Measurements from ENCODE around the gene ERMAP.
"Not testable (repeated sequence)": the region's sequence is repeated elsewhere in the genome, so short reads cannot be mapped to it uniquely, and the experiment has no call there.

ERMAP gene

DNA sequence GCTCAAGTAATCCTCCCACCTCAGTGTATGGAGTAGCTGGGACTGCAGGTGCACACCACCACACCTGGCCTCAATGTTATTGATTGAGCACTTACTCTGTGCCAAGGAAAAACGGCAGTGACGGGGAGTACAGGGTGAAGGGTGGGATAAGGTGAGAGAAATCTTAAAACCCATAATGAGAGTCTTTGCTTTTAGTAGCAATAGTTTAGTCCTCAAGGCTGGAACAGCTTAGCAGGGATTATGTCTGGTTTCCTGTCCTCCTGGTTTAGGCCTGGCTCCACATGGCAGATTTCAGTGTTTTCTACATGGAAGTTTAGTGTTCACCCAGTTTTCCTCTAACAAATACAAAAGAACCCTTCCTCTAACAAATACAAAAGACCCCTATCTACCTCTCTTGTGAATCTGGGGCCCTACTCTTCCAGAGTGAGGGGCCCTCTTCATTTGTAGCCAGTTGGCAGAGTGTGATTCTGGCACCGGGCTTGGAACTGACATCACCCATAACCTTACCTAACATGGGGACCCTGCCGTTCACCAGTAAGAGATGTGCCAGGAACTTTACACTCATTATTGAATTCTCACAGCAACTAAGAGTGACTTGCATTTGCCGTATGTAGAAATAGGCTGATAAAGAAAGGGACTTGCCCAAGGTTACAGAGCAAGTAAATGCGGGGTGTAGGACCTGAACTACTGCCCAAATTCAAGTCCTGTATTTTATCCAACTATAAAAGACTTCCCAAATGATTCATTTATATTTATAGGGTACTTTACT is 36.4 kb downstream of the ERMAP start:
- Histone ChIP-seq H3K14ac (ENCODE audit: low read length) (no peak overlapping the region), H2BK12ac (ENCODE audit: low read length) (no peak overlapping the region), H3K18ac (ENCODE audit: low read length) (no peak overlapping the region), H3K27me3 (ENCODE audit: insufficient read depth, low read length) (no peaks in the 10 kb centered on the region), H3K4me1 (ENCODE audit: control insufficient read depth in 1 of 2, insufficient read depth in 2 of 2, low read length in 2 of 2) (no peaks in the 10 kb centered on the region), H3K9me3 (ENCODE audit: insufficient read depth, low read depth, low read length) (peaks cover 11% of the 10 kb centered on the region), H3K4ac (ENCODE audit: low read depth, low read length) (no peak overlapping the region), H2BK120ac (ENCODE audit: insufficient read depth, low read length, poor library complexity) (no peak overlapping the region), H2AFZ (ENCODE audit: insufficient read depth, low read length, poor library complexity) (no peak overlapping the region), H3K36me3 (ENCODE audit: control insufficient read depth in 1 of 2, insufficient read depth in 2 of 2, low read length in 2 of 2) (peaks cover 9 to 19% of the 10 kb centered on the region in 2 experiments), H4K91ac (ENCODE audit: low read depth, low read length) (no peak overlapping the region), H3K23ac (ENCODE audit: low read length) (no peak overlapping the region), H2AK5ac (ENCODE audit: low read length) (no peak overlapping the region), H3K4me3 (ENCODE audit: low read depth, low read length) (no peak overlapping the region), H2BK5ac (ENCODE audit: low read depth, low read length, poor library complexity) (no peak overlapping the region), H3K79me2 (ENCODE audit: control insufficient read depth, insufficient read depth, low read length, poor library complexity) (no peaks in the 10 kb centered on the region), H3K27ac (ENCODE audit: low read depth, low read length) (no peak overlapping the region), H3K4me2 (ENCODE audit: low read length) (no peak overlapping the region), H4K12ac (ENCODE audit: low read depth, low read length) (no peak overlapping the region), H3K79me1 (ENCODE audit: low read length) (no peaks in the 10 kb centered on the region), H3K9ac (ENCODE audit: low read length) (no peak overlapping the region), H4K8ac (ENCODE audit: low read depth, low read length) (no peak overlapping the region)
- no peak for DNase-seq
- WGBS (ENCODE audit: extremely low coverage, insufficient coverage, insufficient read length), result no CpG with 5 or more reads among the region's 6 CpGs

DNA sequence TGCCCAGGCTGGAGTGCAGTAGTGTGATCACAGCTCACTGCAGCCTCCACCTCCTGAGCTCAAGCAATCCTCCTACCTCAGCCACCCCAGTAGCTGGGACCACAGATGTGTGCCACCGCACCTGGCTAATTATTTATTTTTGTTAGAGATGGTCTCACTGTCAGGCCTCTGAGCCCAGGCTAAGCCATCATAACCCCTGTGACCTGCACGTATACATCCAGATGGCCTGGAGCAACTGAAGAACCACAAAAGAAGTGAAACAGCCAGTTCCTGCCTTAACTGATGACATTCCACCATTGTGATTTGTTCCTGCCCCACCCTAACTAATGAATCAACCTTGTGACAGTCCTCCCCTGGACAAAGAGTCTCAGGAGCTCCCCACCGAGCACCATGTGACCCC is 39.6 kb downstream of the ERMAP start:
- not testable (repeated sequence) for H3K79me2 ChIP-seq (ENCODE audit: control insufficient read depth, insufficient read depth, low read length, poor library complexity); H4K8ac ChIP-seq (ENCODE audit: low read depth, low read length); H3K4ac ChIP-seq (ENCODE audit: low read depth, low read length); H3K4me1 ChIP-seq (ENCODE audit: control insufficient read depth in 1 of 2, insufficient read depth in 2 of 2, low read length in 2 of 2); H2BK120ac ChIP-seq (ENCODE audit: insufficient read depth, low read length, poor library complexity); H3K9ac ChIP-seq (ENCODE audit: low read length); H3K27me3 ChIP-seq (ENCODE audit: insufficient read depth, low read length); H3K79me1 ChIP-seq (ENCODE audit: low read length); H2AFZ ChIP-seq (ENCODE audit: insufficient read depth, low read length, poor library complexity); H2BK5ac ChIP-seq (ENCODE audit: low read depth, low read length, poor library complexity); H2AK5ac ChIP-seq (ENCODE audit: low read length); H4K91ac ChIP-seq (ENCODE audit: low read depth, low read length); H4K12ac ChIP-seq (ENCODE audit: low read depth, low read length); H3K36me3 ChIP-seq (ENCODE audit: control insufficient read depth in 1 of 2, insufficient read depth in 2 of 2, low read length in 2 of 2); H3K4me2 ChIP-seq (ENCODE audit: low read length); DNase-seq; H3K27ac ChIP-seq (ENCODE audit: low read depth, low read length); H3K4me3 ChIP-seq (ENCODE audit: low read depth, low read length); H2BK12ac ChIP-seq (ENCODE audit: low read length); H3K18ac ChIP-seq (ENCODE audit: low read length); H3K23ac ChIP-seq (ENCODE audit: low read length); H3K14ac ChIP-seq (ENCODE audit: low read length)
- peaks cover 15% of the 10 kb centered on the region for H3K9me3 ChIP-seq (ENCODE audit: insufficient read depth, low read depth, low read length)
- WGBS (ENCODE audit: extremely low coverage, insufficient coverage, insufficient read length), result no CpG with 5 or more reads among the region's 3 CpGs

DNA sequence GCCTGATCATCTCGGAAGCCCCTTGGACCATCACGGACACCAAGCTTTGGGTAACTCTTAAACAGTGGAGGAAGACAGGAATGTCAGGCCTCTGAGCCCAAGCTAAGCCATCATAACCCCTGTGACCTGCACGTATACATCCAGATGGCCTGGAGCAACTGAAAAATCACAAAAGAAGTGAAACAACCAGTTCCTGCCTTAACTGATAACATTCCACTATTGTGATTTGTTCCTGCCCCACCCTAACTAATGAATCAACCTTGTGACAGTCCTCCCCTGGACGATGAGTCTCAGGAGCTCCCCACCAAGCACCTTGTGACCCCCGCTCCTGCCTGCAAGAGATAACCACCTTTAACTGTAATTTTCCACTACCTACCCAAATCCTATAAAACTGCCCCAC is 42.4 kb downstream of the ERMAP start:
- H3K14ac ChIP-seq (ENCODE audit: low read length); H2BK120ac ChIP-seq (ENCODE audit: insufficient read depth, low read length, poor library complexity); H3K27me3 ChIP-seq (ENCODE audit: insufficient read depth, low read length); H2AFZ ChIP-seq (ENCODE audit: insufficient read depth, low read length, poor library complexity); H3K23ac ChIP-seq (ENCODE audit: low read length); H3K36me3 ChIP-seq (ENCODE audit: control insufficient read depth in 1 of 2, insufficient read depth in 2 of 2, low read length in 2 of 2); H3K79me1 ChIP-seq (ENCODE audit: low read length); H3K9ac ChIP-seq (ENCODE audit: low read length); H2BK5ac ChIP-seq (ENCODE audit: low read depth, low read length, poor library complexity); H4K8ac ChIP-seq (ENCODE audit: low read depth, low read length); H3K18ac ChIP-seq (ENCODE audit: low read length); H2BK12ac ChIP-seq (ENCODE audit: low read length); H3K4me3 ChIP-seq (ENCODE audit: low read depth, low read length); H3K79me2 ChIP-seq (ENCODE audit: control insufficient read depth, insufficient read depth, low read length, poor library complexity); H3K27ac ChIP-seq (ENCODE audit: low read depth, low read length); H3K4me1 ChIP-seq (ENCODE audit: control insufficient read depth in 1 of 2, insufficient read depth in 2 of 2, low read length in 2 of 2); H3K4me2 ChIP-seq (ENCODE audit: low read length); H4K12ac ChIP-seq (ENCODE audit: low read depth, low read length); H3K4ac ChIP-seq (ENCODE audit: low read depth, low read length); H2AK5ac ChIP-seq (ENCODE audit: low read length): not testable (repeated sequence)
- peak; percentile 35 to 84 for DNase-seq
- peak overlapping the region; percentile 28 for H4K91ac ChIP-seq (ENCODE audit: low read depth, low read length)
- WGBS (ENCODE audit: extremely low coverage, insufficient coverage, insufficient read length), result no CpG with 5 or more reads among the region's 5 CpGs
- H3K9me3 ChIP-seq (ENCODE audit: insufficient read depth, low read depth, low read length), result peaks cover 14% of the 10 kb centered on the region

DNA sequence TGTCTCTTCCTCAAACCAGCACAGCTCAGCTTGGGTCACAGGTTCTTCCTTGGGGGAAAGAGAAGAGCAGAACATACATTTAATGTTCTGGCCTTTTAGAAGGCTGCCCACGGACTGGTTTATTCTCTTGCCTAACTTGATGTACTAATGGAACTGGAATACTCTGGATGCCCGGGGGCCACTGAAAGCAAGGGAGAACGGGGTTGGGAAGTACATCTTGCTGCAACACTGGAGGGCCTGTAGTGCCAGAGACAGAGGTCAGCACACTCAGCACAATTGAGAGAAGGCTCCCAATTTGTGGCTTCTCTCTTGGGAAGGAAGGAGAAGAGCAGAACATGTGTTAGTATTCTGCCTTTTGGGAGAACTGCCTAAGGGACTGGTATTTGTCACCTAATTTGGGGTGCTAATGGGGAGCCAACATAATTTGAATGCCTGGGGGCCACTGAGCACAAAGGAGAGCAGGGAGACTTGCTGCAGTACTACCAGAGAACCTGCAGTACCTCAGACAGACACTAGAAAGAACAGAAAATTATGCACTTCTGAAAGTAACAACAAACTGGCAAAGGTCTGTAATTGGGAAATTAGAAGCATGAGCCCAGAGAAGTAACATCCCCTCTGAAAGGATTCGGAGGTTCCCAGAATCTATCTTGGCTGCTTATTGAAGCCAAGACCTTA is 43.6 kb downstream of the ERMAP start:
- Histone ChIP-seq H3K23ac (ENCODE audit: low read length) (no peak overlapping the region), H3K79me1 (ENCODE audit: low read length) (no peaks in the 10 kb centered on the region), H3K4me2 (ENCODE audit: low read length) (no peak overlapping the region), H2AFZ (ENCODE audit: insufficient read depth, low read length, poor library complexity) (no peak overlapping the region), H3K27me3 (ENCODE audit: insufficient read depth, low read length) (no peaks in the 10 kb centered on the region), H3K4ac (ENCODE audit: low read depth, low read length) (no peak overlapping the region), H2AK5ac (ENCODE audit: low read length) (no peak overlapping the region), H4K8ac (ENCODE audit: low read depth, low read length) (no peak overlapping the region), H2BK12ac (ENCODE audit: low read length) (no peak overlapping the region), H3K9me3 (ENCODE audit: insufficient read depth, low read depth, low read length) (peaks cover 14% of the 10 kb centered on the region), H4K91ac (ENCODE audit: low read depth, low read length) (no peak overlapping the region), H3K14ac (ENCODE audit: low read length) (no peak overlapping the region), H3K4me1 (ENCODE audit: control insufficient read depth in 1 of 2, insufficient read depth in 2 of 2, low read length in 2 of 2) (no peaks in the 10 kb centered on the region), H3K36me3 (ENCODE audit: control insufficient read depth in 1 of 2, insufficient read depth in 2 of 2, low read length in 2 of 2) (peaks cover 0 to 2% of the 10 kb centered on the region in 2 experiments), H2BK120ac (ENCODE audit: insufficient read depth, low read length, poor library complexity) (no peak overlapping the region), H3K27ac (ENCODE audit: low read depth, low read length) (no peak overlapping the region), H2BK5ac (ENCODE audit: low read depth, low read length, poor library complexity) (no peak overlapping the region), H3K79me2 (ENCODE audit: control insufficient read depth, insufficient read depth, low read length, poor library complexity) (no peaks in the 10 kb centered on the region), H3K4me3 (ENCODE audit: low read depth, low read length) (no peak overlapping the region), H4K12ac (ENCODE audit: low read depth, low read length) (no peak overlapping the region), H3K18ac (ENCODE audit: low read length) (no peak overlapping the region), H3K9ac (ENCODE audit: low read length) (no peak overlapping the region)
- peak; percentile 64 to 79 for DNase-seq
- WGBS (ENCODE audit: extremely low coverage, insufficient coverage, insufficient read length), result no CpG with 5 or more reads among the region's 4 CpGs
